Measurements from ENCODE around the gene OR4E1. TPM values are rescaled to one million over a fixed set of nuclear protein-coding genes. Genes with fewer than 3 reads are reported as not detected.

OR4E1 gene
- total and polyA plus RNA-seq, 10 donors = not detected

- Histone ChIP-seq H3K27me3 (replicated peaks in 1 of 7) (no peaks in the 10 kb centered on the region), H3K4me1 (no peaks in the 10 kb centered on the region), H3K36me3 (no peaks in the 10 kb centered on the region), H3K9me3 (peaks cover 0 to 3% (median 0%) of the 10 kb centered on the region in 8 donors), H3K27ac (no peak within 1 kb of the TSS), H3K4me3 (no peak within 1 kb of the TSS)
- intact Hi-C loops (cut with DNase I; ENCODE audit: low total_unique reads) = no loop called here
- DNase-seq = no peak
- no peak for TF ChIP-seq POLR2A (IDR thresholded peaks at IDR 0.05)
- WGBS, 5 donors = 75 to 89% (median 81%) methylated on average over 2 of the region's 2 CpGs
Observed at GRCh38 chr14:21653331-21653885, 20.2 kb downstream of the OR4E1 start, which contains the start of gene OR4E2. Gene OR4E2, plus strand, starts transcription at chr14:21653835. Its CDS starts 11,248 bp downstream, at chr14:21665083.

- WGBS, 5 donors = 29 to 54% (median 33%) methylated on average over 1 of the region's 1 CpG
- H3K4me3 ChIP-seq = no peak overlapping the region
- TF ChIP-seq POLR2AphosphoS5 (IDR thresholded peaks at IDR 0.05) = no peak
- no peak for TF ChIP-seq POLR2A (IDR thresholded peaks at IDR 0.05)
- intact Hi-C loops (cut with DNase I; ENCODE audit: low total_unique reads) = no loop called here
- no peak for DNase-seq
- H3K27ac ChIP-seq = no peak overlapping the region
- H3K27me3 ChIP-seq (replicated peaks in 1 of 7) = no peaks in the 10 kb centered on the region
- H3K9me3 ChIP-seq = peaks cover 0 to 4% (median 0%) of the 10 kb centered on the region in 8 donors
- no peaks in the 10 kb centered on the region for H3K4me1 ChIP-seq
- no peaks in the 10 kb centered on the region for H3K36me3 ChIP-seq
Observed at GRCh38 chr14:21652209-21652808, 21.3 kb downstream of the OR4E1 start.

DNA sequence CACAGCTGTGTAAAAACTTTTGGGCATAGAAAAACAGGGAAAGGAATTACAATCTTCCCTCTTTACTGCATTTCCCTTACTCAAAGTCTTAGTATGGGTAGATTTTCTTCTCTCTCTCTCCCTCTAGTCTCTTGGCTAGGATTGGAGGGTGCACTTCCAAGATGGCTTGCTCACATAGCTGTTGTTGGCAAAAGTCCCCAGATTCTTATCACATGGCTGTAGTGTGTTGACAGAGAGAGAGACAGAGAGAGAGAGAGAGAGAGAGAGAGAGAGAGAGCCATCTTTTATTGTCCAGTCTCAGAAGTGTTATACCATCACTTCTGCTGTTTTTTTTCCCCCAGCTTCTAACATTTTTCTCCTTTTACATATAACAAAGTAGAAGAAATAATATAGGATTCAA, 26.2 kb downstream of the OR4E1 start:
- peaks cover 0 to 4% (median 0%) of the 10 kb centered on the region in 8 donors for H3K9me3 ChIP-seq
- TF ChIP-seq POLR2A (IDR thresholded peaks at IDR 0.05) = no peak
- TF ChIP-seq POLR2AphosphoS5 (IDR thresholded peaks at IDR 0.05) = no peak
- TF ChIP-seq, protein P1, sequence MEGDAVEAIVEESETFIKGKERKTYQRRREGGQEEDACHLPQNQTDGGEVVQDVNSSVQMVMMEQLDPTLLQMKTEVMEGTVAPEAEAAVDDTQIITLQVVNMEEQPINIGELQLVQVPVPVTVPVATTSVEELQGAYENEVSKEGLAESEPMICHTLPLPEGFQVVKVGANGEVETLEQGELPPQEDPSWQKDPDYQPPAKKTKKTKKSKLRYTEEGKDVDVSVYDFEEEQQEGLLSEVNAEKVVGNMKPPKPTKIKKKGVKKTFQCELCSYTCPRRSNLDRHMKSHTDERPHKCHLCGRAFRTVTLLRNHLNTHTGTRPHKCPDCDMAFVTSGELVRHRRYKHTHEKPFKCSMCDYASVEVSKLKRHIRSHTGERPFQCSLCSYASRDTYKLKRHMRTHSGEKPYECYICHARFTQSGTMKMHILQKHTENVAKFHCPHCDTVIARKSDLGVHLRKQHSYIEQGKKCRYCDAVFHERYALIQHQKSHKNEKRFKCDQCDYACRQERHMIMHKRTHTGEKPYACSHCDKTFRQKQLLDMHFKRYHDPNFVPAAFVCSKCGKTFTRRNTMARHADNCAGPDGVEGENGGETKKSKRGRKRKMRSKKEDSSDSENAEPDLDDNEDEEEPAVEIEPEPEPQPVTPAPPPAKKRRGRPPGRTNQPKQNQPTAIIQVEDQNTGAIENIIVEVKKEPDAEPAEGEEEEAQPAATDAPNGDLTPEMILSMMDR (IDR thresholded peaks at IDR 0.05 in 8 of 11, conservative IDR thresholded peaks at IDR 0.05 in 3 of 11) = no peak
- no peak overlapping the region for H3K4me3 ChIP-seq
- peaks cover 0 to 8% (median 0%) of the 10 kb centered on the region in 7 donors for H3K27me3 ChIP-seq (replicated peaks in 1 of 7)
- H3K4me1 ChIP-seq = no peaks in the 10 kb centered on the region
- no peak overlapping the region for H3K27ac ChIP-seq
- intact Hi-C loops (cut with DNase I; ENCODE audit: low total_unique reads) = no loop called here
- H3K36me3 ChIP-seq = no peaks in the 10 kb centered on the region
- no peak for DNase-seq

DNA sequence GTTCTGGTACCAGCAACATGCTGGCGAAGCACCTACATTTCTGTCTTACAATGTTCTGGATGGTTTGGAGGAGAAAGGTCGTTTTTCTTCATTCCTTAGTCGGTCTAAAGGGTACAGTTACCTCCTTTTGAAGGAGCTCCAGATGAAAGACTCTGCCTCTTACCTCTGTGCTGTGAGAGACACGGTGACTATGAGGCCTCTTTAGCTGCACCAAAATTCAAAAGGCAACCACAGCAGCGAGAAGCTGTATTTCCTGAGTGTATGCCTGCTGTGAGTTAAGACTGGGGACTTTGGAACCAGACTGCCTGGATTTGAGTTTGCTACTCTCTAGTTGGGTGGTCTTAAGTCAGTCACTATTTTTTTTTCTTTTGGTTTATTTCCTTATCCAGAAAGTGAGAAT, 30.2 kb downstream of the OR4E1 start:
- Histone ChIP-seq H3K4me1 (no peaks in the 10 kb centered on the region), H3K36me3 (no peaks in the 10 kb centered on the region), H3K27ac (no peak overlapping the region), H3K27me3 (replicated peaks in 1 of 7) (peaks cover 0 to 8% (median 0%) of the 10 kb centered on the region in 7 donors), H3K9me3 (peaks cover 0 to 1% (median 0%) of the 10 kb centered on the region in 8 donors), H3K4me3 (peak overlapping the region in 1 of 8 donors; percentile 3)
- DNase-seq = no peak
- intact Hi-C loops (cut with DNase I; ENCODE audit: low total_unique reads) = no loop called here
- TF ChIP-seq, protein P1 (IDR thresholded peaks at IDR 0.05 in 8 of 11, conservative IDR thresholded peaks at IDR 0.05 in 3 of 11) = no peak
- TF ChIP-seq POLR2A (IDR thresholded peaks at IDR 0.05) = no peak
- TF ChIP-seq POLR2AphosphoS5 (IDR thresholded peaks at IDR 0.05) = no peak
- 59 to 68% (median 61%) methylated on average over 5 of the region's 5 CpGs for WGBS, 5 donors

- DNase-seq = no peak
- Histone ChIP-seq H3K4me3 (peak overlapping the region in 1 of 8 donors; percentile 3), H3K27me3 (replicated peaks in 1 of 7) (peaks cover 0 to 8% (median 0%) of the 10 kb centered on the region in 7 donors), H3K4me1 (no peaks in the 10 kb centered on the region), H3K27ac (no peak overlapping the region), H3K9me3 (no peaks in the 10 kb centered on the region), H3K36me3 (no peaks in the 10 kb centered on the region)
- intact Hi-C loops (cut with DNase I; ENCODE audit: low total_unique reads) = no loop called here
- no peak for TF ChIP-seq POLR2A (IDR thresholded peaks at IDR 0.05)
- 51 to 60% (median 58%) methylated on average over 3 of the region's 3 CpGs for WGBS, 5 donors
Observed at GRCh38 chr14:21642683-21643082, 30.9 kb downstream of the OR4E1 start.

Measured in spleen (tissue), 11 donors.